GM21717 (cell line): ENCODE results near the gene STEAP3.

Experiments
- ATAC-seq: cut with Tn5 transposase; IDR thresholded peaks from one replicate; pipeline ENCODE4 v1.9.1; 2021; ENCODE audit warnings: mild to moderate bottlenecking, moderate library complexity; ENCODE audit not compliant: unreplicated experiment

Gene STEAP3

GRCh38 chr2:119197529-119198239, 25.9 kb upstream of the STEAP3 start:
- ATAC-seq: no peak

GRCh38 chr2:119198240-119198840, 25.3 kb upstream of the STEAP3 start:
- ATAC-seq: no peak

- no peak for ATAC-seq
These were observed 21.8 kb upstream of the STEAP3 start for GRCh38 chr2:119201815-119202214.

GRCh38 chr2:119202610-119203310, 20.9 kb upstream of the STEAP3 start:
- ATAC-seq: no peak

GRCh38 chr2:119204525-119204924, 19.1 kb upstream of the STEAP3 start:
- no peak for ATAC-seq

GRCh38 chr2:119205001-119205706, 18.5 kb upstream of the STEAP3 start:
- no peak for ATAC-seq

GRCh38 chr2:119206201-119206600, 17.4 kb upstream of the STEAP3 start:
- ATAC-seq: no peak

- no peak for ATAC-seq
These were observed 16.2 kb upstream of the STEAP3 start for GRCh38 chr2:119207447-119207846.

GRCh38 chr2:119208791-119209203, 14.8 kb upstream of the STEAP3 start:
- no peak for ATAC-seq

GRCh38 chr2:119212139-119212800, 11.4 kb upstream of the STEAP3 start:
- no peak for ATAC-seq

GRCh38 chr2:119214453-119215037, 9.1 kb upstream of the STEAP3 start:
- ATAC-seq: no peak

- no peak for ATAC-seq
These were observed 6.6 kb upstream of the STEAP3 start for GRCh38 chr2:119216994-119217393.

- ATAC-seq: no peak
These were observed 5.1 kb upstream of the STEAP3 start for GRCh38 chr2:119218478-119219064.

- ATAC-seq: no peak
These were observed 3.8 kb upstream of the STEAP3 start for GRCh38 chr2:119219873-119220272.

GRCh38 chr2:119220720-119221301, 2.8 kb upstream of the STEAP3 start:
- ATAC-seq: no peak

GRCh38 chr2:119221609-119222008, 2.0 kb upstream of the STEAP3 start:
- ATAC-seq: no peak

- no peak for ATAC-seq
These were observed 1.4 kb upstream of the STEAP3 start for GRCh38 chr2:119222213-119222612.

GRCh38 chr2:119222863-119223520, 642 bp upstream of the STEAP3 start:
- ATAC-seq: no peak

- ATAC-seq: no peak
These were observed 914 bp downstream of the STEAP3 start for GRCh38 chr2:119224391-119225104.
